ENCODE measurements around the gene OR52M1. TPM values are rescaled to one million over a fixed set of nuclear protein-coding genes. Genes with fewer than 3 reads are reported as not detected.

The OR52M1 gene
- total RNA-seq, 1 donor = not detected

GRCh38 chr11:4508886-4509285 lies 36.1 kb upstream of the OR52M1 start:
- no peaks in the 10 kb centered on the region for H3K27me3 ChIP-seq (ENCODE audit: insufficient read depth, low read length)
- H3K4me3 ChIP-seq (ENCODE audit: insufficient read depth, low read length) = no peak overlapping the region
- no peak for TF ChIP-seq CTCF (IDR thresholded peaks at IDR 0.05; ENCODE audit: extremely low read depth, low read depth, low read length)
- H3K4me2 ChIP-seq (ENCODE audit: insufficient read depth, low read length) = no peak overlapping the region
- H3K9me3 ChIP-seq (ENCODE audit: low read depth, low read length) = no peaks in the 10 kb centered on the region
- H2AFZ ChIP-seq (ENCODE audit: low read length) = no peak overlapping the region
- no peaks in the 10 kb centered on the region for H3K79me2 ChIP-seq (ENCODE audit: insufficient read depth, low read length)
- no peak for DNase-seq (ENCODE audit: insufficient read length, low spot score, missing footprints)
- H3K27ac ChIP-seq (ENCODE audit: low read depth, low read length) = no peak overlapping the region
- H3K36me3 ChIP-seq (ENCODE audit: insufficient read depth, low read length) = no peaks in the 10 kb centered on the region
- H3K4me1 ChIP-seq (ENCODE audit: insufficient read depth, low read length) = no peaks in the 10 kb centered on the region
- H4K20me1 ChIP-seq (ENCODE audit: insufficient read depth, low read length) = no peaks in the 10 kb centered on the region

- no peak overlapping the region for H2AFZ ChIP-seq (ENCODE audit: low read length)
These were observed 33.4 kb upstream of the OR52M1 start for GRCh38 chr11:4511282-4512245.

DNA sequence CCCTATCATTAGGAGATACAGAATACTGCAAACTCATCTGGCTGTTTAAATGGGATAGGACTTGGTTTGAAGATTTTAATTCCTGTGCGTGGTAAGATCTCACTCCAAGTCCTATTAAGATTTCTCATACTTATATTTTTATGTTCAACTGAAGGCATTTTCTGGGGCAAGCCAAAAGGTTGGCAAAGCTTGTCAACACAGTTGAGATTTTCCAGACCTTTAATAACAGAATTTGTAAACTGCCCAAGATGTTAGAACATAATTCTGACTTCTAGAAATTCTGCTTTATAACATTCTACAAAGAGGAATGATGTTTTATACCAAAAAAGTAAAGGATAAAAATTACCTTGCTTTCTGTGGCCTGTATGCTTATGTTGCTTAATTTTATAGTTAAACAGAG lies 30.8 kb upstream of the OR52M1 start:
- Histone ChIP-seq H3K4me1 (ENCODE audit: insufficient read depth, low read length) (no peaks in the 10 kb centered on the region), H3K27ac (ENCODE audit: low read depth, low read length) (no peak overlapping the region), H3K27me3 (ENCODE audit: insufficient read depth, low read length) (no peaks in the 10 kb centered on the region), H4K20me1 (ENCODE audit: insufficient read depth, low read length) (no peaks in the 10 kb centered on the region), H2AFZ (ENCODE audit: low read length) (no peak overlapping the region), H3K4me3 (ENCODE audit: insufficient read depth, low read length) (no peak overlapping the region), H3K4me2 (ENCODE audit: insufficient read depth, low read length) (no peak overlapping the region), H3K79me2 (ENCODE audit: insufficient read depth, low read length) (no peaks in the 10 kb centered on the region), H3K36me3 (ENCODE audit: insufficient read depth, low read length) (no peaks in the 10 kb centered on the region), H3K9me3 (ENCODE audit: low read depth, low read length) (no peaks in the 10 kb centered on the region)
- TF ChIP-seq CTCF (IDR thresholded peaks at IDR 0.05; ENCODE audit: extremely low read depth, low read depth, low read length) = no peak
- DNase-seq (ENCODE audit: insufficient read length, low spot score, missing footprints) = no peak

More at GRCh38 chr11:4511282-4512245, 33.4 kb upstream of the OR52M1 start:
- H3K27ac ChIP-seq (ENCODE audit: low read depth, low read length) = no peak overlapping the region
- no peaks in the 10 kb centered on the region for H3K79me2 ChIP-seq (ENCODE audit: insufficient read depth, low read length)
- no peak for DNase-seq (ENCODE audit: insufficient read length, low spot score, missing footprints)
- no peaks in the 10 kb centered on the region for H3K4me1 ChIP-seq (ENCODE audit: insufficient read depth, low read length)
- no peaks in the 10 kb centered on the region for H3K36me3 ChIP-seq (ENCODE audit: insufficient read depth, low read length)
- H4K20me1 ChIP-seq (ENCODE audit: insufficient read depth, low read length) = no peaks in the 10 kb centered on the region
- H3K4me3 ChIP-seq (ENCODE audit: insufficient read depth, low read length) = no peak overlapping the region
- H3K9me3 ChIP-seq (ENCODE audit: low read depth, low read length) = no peaks in the 10 kb centered on the region
- H3K27me3 ChIP-seq (ENCODE audit: insufficient read depth, low read length) = no peaks in the 10 kb centered on the region
- H3K4me2 ChIP-seq (ENCODE audit: insufficient read depth, low read length) = no peak overlapping the region
- no peak for TF ChIP-seq CTCF (IDR thresholded peaks at IDR 0.05; ENCODE audit: extremely low read depth, low read depth, low read length)

DNA sequence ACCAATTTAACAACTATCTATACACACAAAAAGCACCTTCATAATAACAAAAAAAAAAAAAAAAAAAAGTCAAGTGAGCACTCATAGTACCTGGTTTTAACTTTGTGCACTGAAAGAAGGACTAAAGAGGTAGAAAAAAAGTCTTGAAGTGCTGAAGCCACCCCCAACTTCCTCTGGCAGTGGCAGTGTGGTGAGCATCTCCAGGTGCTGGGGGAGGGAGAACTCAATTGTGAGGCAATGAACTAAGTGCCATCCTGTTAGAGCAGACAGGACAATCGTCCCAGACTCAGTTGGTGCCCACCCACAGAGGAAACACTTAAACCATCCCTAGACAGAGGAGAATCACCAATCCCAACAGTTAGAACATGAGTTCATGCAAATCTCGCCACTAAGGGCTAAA lies 22.7 kb upstream of the OR52M1 start:
- no peak for DNase-seq (ENCODE audit: insufficient read length, low spot score, missing footprints)
- no peak overlapping the region for H3K4me3 ChIP-seq (ENCODE audit: insufficient read depth, low read length)
- TF ChIP-seq CTCF (IDR thresholded peaks at IDR 0.05; ENCODE audit: extremely low read depth, low read depth, low read length) = no peak
- H3K79me2 ChIP-seq (ENCODE audit: insufficient read depth, low read length) = no peaks in the 10 kb centered on the region
- H2AFZ ChIP-seq (ENCODE audit: low read length) = no peak overlapping the region
- H3K27me3 ChIP-seq (ENCODE audit: insufficient read depth, low read length) = no peaks in the 10 kb centered on the region
- H3K9me3 ChIP-seq (ENCODE audit: low read depth, low read length) = no peaks in the 10 kb centered on the region
- H3K4me1 ChIP-seq (ENCODE audit: insufficient read depth, low read length) = no peaks in the 10 kb centered on the region
- no peaks in the 10 kb centered on the region for H4K20me1 ChIP-seq (ENCODE audit: insufficient read depth, low read length)
- H3K4me2 ChIP-seq (ENCODE audit: insufficient read depth, low read length) = no peak overlapping the region
- no peaks in the 10 kb centered on the region for H3K36me3 ChIP-seq (ENCODE audit: insufficient read depth, low read length)
- no peak overlapping the region for H3K27ac ChIP-seq (ENCODE audit: low read depth, low read length)
